HG03565 (cell line): ENCODE data around the gene PACSIN1.

ENCODE experiments used
- ATAC-seq: cut with Tn5 transposase; IDR thresholded peaks from one replicate; pipeline ENCODE4 v1.9.1; 2021; ENCODE audit warnings: mild to moderate bottlenecking, moderate library complexity; ENCODE audit not compliant: unreplicated experiment

Gene PACSIN1

DNA sequence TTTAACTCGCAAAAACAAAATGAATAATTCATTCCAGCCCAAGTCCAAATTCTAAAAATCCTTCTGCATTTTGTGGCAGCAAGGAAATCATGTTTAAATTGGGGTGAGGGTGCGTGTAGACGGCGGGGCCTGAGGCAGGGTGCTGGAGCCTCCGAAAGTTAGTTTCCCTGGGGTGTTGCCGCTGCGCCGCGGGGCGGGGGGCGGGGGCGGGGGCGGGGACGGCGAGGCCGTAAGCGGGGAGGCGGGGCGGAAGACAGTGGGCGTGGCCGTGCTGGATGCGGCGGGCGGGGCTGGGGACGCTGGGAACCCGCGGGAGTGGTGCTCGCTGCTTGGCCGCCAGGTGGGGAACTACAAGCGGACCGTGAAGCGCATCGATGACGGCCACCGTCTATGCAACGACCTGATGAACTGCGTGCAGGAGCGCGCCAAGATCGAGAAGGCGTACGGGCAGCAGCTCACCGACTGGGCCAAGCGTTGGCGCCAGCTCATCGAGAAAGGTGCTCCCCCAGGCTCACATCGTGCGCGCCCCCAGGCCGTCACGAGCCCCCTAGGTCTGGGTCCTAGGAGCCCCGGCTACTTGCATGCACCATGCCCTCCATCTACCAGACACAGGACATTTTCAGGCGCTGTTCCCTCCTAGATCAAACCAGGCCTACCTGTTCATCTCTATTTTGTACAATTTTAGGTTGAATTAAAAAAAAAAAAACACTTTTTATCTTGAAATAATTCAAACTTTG is 61.3 kb downstream of the PACSIN1 start:
- peak; percentile 58 for ATAC-seq

DNA sequence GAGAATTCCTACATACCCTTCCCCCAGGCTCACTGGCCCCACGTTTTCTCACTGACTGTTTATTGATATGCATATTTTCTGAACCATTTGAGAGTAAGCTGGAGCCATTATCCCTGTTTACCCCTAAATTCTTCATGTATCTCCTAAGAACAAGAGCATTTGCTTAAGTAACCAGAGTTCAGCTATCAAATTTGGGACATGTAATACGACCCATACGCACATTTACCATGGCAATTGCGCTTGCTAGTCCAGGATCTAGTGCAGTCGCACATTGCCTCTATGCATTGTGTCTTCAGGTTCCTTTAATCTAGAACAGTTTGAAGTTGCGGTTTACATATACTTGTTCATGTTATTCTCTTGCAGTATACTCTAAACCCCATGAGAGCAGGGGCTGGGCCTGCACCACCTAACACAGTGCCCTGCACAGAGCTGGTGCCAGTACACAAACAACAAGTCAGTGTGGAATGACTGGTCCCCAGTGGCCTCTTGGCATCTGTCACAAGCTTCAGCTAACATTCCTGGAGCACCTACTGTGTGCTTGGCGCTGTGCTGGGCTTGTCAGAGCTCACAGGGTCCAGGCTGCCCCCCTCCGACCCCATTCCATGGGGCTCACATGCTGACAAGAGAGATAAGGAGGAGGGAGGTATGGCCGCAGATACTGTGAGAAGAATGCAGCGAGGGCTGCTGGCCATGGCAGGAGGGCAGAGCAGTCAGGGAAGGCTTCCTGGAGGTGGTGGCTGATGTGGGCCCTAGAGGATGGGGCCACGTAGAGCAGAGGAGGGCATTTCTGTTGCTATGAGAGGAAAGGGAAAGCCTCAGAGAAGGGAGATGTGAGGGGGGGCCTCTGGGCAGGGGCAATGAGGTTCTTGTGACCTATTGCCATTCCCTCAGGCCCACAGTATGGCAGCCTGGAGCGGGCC is 62.1 kb downstream of the PACSIN1 start:
- ATAC-seq = no peak

DNA sequence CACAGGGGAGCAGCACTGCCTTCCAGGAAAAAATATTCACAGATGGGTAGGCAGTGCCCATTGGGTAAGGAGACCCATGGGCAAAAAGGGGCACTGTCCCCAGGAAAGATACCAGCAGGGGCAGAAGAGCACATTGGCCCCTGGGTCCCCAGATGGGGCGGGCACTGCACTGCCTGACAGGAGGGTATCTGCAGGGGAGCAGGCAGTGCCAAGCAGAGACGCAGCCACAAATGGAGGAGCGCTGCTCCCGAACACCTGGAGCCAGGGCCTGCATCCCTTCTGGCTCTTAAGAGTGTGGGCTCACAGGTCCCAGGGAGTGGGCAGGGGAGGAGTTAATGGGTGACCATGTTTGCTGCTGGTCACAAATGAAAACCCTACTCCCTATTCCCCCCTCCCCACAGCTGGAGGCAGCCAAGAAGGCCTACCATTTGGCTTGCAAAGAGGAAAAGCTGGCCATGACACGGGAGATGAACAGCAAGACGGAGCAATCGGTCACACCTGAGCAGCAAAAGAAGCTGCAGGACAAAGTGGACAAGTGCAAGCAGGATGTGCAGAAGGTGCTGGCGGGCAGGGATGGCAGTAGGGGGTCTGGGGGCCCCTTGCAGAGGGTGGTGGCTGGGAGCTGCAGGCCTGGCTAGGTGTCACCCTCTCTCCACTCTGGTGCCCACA is 63.3 kb downstream of the PACSIN1 start:
- no peak for ATAC-seq

DNA sequence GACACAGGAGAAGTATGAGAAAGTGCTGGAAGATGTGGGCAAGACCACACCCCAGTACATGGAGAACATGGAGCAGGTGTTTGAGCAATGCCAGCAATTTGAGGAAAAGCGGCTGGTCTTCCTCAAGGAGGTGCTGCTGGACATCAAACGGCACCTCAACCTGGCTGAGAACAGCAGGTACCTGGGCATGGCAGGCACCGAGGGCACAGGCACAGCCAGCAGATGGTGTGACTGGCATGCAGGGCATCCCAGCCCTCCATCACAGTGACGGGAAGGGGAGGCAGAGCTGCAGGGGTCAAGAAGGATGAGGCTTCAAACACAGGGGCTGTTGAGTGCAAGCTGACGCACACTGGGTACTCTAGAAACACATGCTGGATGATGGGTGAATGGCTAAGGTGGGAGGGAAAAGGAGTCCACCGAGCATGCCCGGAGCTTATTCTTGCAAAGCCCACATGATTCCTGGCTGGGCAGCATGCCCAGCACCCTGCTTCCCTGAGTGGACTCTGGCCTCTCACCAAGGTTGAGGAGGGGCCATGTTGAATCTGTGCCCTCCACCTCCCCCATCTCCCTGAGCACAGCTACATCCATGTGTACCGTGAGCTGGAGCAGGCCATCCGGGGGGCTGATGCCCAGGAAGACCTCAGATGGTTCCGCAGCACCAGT is 63.9 kb downstream of the PACSIN1 start:
- ATAC-seq = no peak

DNA sequence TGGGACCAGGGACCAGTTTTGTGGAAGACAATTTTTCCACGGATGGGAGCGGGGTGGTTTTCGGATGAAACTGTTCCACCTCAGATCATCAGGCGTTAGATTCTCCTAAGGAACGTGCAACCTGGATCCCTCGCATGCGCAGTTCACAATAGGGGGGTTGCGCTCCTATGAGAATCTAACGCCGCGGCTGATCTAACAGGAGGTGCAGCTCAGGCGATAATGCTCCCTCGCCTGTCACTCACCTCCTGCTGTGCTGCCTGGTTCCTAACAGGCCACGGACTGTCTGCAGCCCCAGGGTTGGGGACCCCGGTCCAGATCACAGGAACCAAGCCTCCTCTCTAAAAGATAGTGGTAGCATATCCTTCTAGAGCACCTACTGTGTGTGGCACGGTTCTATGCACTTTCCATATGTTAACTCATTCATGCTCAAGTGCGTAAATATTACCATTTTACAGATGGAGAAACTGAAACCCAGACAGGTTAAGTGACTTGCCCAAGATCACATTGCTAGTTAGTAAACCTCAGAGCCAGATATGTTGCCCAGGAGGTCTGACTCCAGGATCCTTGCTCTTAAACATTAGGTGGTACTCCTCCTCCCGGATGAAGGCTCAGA is 65.0 kb downstream of the PACSIN1 start:
- no peak for ATAC-seq

DNA sequence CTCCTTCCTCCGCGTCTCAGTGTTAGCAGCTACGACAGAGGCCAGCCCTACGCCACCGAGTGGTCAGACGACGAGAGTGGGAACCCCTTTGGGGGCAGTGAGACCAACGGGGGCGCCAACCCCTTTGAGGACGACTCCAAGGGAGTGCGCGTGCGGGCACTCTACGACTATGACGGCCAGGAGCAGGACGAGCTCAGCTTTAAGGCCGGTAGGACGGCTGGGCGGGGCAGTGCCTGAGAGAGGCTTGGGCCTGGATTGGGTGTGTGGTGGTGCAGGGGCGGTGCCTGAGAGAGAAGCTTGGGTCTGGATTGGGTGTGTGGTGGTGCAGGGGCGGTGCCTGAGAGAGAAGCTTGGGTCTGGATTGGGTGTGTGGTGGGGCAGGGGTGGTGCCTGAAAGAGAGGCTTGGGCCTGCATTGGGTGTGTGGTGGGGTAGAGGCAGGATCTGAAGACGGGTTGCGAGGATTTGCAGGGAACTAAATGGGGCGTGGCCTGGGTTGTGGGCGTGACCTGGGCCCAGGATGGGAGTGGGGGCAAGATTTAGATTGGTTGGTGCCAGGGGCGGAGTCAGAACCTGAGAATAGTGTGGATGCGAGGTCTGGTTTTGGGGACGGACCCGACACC is 65.8 kb downstream of the PACSIN1 start:
- ATAC-seq = no peak

DNA sequence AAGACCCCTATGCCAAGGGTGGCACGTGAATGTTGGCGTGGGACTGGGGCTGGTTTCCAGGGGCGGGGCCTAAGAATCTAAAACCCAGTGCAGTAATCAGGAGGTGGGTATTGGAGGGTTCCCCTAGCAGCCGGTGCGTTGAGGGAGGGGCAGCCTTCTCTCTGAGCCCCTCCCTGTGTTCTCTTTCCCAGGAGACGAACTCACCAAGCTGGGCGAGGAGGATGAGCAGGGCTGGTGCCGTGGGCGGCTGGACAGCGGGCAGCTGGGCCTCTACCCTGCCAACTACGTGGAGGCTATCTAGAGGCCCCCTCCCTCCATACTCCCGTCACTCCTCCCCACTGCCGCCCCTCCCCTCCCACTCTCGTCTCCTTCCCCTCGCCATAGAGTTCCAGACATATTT is 66.4 kb downstream of the PACSIN1 start:
- ATAC-seq = no peak

DNA sequence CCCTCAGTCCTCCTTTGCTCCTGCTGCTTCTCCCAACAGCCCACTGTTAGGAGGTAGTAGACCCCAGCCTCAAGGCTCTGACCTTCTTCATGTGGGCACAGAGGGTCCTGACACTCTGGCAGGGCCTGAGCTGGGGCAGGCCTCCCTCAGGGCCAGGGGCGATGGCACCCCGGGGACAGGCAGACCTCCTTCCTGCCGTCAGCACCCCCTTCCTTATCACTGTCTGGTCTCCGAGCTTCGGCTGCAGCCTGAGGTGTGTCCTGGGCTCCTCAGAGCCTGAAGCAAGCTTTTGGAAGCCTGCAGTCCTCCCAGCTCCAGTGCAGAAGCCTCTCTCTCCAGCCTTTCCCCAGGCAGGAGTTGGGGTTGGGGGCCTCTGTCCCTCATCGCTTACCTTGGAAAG is 68.3 kb downstream of the PACSIN1 start:
- ATAC-seq = no peak

DNA sequence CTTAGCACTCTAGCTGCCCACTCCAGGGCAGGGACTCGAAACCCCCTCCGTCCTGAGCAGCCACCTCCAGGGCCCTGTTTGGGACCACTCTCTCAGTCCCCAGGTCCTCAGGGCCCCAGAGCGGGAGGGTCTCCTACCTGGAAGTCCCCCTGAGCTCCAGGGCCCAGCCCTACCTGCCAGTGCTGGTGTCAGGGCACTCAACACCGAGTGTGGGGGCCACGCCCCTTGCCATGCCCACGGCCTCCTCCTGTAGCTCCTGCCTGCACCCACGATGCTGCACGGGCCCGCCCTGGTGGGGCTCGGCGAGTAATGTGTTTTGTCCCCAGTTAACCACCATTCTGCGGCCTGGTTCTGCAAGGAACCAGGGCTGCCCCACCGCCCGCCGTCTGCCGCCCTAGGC is 68.8 kb downstream of the PACSIN1 start:
- no peak for ATAC-seq

DNA sequence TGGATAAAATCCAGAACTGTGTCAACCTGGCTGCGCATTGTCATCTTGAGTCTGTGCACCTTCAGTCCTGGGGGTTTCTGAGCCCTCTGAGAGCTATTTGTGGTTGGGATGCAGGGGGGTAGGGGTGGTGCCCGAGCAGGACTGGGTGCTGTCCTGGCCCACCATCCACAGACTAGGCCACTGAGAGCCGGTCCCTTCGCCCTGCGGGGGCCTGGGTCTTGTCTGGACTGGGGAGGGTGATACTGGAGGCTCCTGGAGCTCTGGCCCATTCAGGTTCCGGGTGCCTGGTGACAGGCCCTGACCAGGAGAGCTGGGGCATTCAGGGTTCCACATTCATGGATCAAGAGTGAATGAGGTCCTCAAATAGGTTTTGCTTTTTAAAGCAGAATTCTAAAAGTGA is 69.3 kb downstream of the PACSIN1 start:
- ATAC-seq = no peak

DNA sequence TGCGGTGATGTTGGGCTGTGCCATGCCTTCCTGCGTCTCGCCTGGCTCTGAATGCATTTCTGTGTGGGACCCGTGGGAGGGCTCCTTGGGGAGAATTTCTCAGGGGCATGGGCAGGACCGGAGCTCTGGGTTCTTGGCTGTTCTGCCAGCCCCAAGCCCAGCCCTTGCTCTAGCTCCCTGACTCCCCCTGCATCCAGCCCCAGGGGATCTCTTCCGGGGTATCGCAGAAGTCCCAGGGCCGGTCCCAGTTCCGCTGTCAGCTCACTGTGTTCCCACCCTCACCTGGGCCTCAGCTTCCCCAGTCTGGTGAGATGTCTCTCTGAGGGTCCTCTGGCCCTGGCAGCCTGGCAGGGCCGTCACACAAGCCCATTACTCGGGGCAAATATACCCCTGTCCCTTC is 69.8 kb downstream of the PACSIN1 start:
- ATAC-seq = no peak

DNA sequence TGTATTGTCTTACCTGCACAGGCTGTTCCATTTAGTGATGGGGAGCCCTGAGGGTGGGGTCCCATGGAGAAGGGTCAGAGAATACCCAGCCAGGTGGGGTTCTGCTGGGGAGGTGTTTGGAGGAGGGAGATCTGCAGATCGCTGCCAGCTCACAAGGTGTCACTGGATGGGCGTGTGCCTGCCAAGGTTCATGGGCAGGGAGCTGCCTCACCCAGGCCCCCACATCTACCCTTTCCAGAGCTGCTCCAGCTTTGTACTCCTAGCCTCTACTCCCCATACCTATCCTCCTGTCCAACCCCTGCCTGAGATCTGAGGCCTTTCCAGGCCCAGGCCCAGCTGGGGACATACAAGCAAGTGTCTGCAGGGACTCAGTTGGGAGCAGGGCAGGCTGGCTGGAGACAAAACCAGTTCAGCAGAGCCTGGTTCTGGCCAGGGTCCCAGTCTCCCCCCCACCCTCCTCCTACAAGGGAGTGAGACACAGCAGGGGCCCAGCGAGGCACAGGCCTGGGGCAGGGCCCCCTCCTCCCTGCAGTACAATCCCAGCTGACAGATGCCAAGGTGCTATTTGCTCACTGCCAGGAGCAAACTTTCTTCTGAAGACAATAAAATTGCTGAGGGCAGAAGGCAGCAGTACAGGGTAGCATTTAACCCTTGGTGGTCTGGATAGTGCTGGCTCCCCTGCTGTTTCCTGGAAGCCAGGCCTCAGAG is 70.5 kb downstream of the PACSIN1 start:
- no peak for ATAC-seq

DNA sequence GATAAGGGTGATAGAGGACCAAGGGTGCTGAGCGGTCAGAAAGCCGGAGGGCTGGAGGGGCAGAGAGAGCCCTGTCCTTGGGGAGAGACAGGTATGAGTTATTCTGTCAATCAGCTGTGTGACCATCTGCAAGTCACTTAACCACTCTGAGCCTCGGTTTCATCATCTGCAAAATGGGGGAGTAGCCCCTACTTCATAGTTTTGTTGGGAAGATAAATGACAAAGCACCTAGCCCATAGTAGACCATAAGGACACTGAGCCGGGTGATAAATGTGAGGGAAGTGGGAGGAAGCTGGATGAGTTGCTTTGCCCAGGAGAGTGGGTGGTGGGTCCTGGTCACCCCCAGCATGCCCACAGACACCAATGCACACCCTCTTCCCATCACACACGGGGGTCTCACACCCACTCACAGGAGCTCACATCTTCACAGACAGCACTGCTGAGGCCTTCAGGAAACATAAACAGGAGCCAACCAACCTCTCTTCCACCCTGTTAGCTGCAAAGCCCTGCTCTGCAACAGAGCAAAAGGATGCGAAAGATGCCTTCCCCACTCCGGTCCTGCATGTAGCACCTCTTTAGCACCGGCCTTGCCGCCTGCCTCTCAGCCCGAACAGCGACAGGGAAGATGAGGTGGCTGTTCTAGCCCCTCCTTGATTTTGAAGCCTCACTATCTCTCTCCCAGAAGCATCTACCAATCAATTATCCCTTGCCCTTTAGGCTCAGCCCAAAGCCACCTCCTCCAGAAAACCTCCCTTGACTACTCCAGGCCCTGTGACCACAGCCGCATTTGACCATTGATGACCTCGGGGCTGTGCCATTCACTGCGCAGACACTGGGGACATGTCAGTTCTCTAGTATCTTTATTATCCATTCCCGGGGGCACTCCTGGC is 71.3 kb downstream of the PACSIN1 start:
- ATAC-seq = no peak

DNA sequence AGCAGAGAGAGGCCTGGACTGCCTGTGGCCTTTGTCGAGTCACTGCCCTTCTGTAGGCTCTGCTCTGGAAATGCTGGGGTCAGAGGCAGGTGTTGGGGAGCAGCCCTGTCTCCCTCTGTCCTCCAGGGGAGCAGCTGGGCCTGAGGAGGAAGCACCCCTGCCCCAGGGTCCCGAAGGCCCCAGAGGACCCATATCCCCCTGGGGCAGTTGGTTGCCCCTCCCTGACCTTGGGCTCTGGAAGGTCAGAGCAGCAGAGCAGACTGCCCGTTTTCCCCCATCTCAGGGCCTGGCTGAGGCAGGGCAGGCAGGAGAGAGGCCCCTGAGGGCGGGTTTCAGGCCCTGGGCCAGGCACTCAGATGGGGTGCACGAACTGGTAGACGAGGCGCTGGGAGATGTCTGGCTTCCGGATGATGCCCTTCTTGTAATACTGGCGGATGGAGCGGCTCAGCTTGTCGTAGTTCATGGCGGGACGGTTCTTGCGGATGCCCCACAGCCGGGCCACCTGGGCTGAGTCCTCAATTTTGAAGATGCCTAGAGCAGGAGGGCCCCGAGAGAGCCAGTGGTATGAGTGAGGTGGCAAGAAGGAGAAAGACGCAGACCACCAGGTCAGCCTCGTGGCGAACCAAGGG is 72.2 kb downstream of the PACSIN1 start:
- ATAC-seq = no peak

DNA sequence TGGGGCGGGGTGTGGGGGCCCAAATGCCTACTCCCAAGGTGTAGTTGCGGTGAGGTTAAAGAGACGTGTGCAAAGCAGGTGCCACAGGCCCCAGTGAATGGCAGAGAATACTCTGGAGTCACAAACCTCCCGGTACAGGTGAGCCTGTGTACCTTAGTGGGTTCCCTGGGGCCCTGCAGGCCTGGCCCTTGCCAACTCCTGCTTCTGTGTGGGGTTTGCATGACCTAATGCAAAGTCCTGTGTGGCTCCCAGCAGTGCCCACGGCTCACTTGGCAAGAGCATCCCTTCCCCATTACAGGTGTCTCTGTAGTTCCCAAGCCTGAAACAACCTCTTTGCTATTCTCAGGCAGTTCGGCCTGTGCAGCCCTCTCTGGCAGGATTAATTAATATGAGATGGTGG is 72.7 kb downstream of the PACSIN1 start:
- no peak for ATAC-seq

DNA sequence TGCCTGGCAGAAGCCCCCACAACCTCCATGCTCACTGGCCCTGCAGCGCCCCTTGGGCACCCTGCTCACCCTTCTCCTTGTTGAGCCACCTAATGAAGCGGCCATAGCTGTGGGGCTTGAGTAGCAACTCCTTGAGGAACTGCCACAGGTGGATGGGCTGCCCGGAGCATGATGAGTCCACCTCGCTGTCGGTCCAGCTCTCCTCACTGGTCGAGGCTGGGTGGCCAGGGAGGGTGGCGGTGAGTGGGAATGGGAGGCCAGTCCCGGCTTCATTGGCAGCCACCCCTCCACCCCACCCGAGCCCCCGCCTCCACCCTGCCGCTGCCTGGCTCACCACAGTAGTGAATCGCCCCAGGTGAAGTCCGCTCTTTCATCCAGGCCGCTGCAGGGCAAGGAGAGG is 73.3 kb downstream of the PACSIN1 start:
- ATAC-seq = no peak

DNA sequence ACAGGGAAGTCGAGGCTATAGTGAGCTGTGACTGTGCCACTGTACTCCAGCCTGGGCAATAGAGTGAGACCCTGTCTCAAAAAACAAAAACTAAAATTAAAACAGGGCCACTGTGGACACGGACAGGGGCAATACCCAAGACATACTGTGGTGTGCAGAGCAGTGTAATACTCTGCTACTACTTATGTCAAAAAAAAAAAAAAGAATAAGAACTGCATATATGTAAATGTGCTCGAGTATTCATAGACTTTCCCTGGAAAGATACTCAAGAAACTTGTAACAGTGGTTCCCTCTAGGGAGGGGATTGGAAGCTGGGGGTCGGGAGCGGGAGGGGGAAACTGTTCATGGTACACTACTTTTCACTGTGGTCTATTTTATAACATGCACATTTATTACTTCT is 74.3 kb downstream of the PACSIN1 start:
- ATAC-seq = no peak

DNA sequence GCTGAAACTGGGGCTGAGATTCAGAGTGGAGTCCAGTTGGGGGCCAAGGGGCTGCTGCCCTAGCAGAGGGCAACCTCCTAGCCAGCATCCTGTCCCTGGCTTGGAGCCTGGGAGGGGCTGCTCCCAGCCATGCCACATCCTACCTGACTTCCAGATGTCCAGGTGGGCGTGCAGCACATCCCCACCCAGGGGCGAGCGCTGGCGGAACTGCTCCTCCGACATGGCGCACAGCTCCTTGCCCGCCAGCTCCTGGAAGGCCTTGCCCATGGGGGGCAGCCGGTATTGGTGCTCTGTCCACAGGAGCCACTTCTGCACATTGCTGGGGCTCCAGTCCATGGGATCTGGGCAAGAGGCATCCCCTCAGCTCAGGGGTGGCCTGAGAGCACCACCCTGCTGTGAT is 75.0 kb downstream of the PACSIN1 start:
- ATAC-seq = no peak
